Stimulated activated CD4-positive, alpha-beta T cell treated with anti-CD3 and anti-CD28 coated beads, Interleukin-1b, Interleukin-23, amount 100 ng/mL, for 24 hours (primary cell): ENCODE measurements around the gene CEP57L1.

Experiments used
- DNase-seq, 4 experiments: peaks; one replicate each; pipeline ENCODE4 v3.0.0-alpha.2; 2020; ENCODE audit warnings: low read depth in 4 of 4, low spot score in 1 of 4

The CEP57L1 gene

GRCh38 chr6:109095036-109095834, at the start of gene CEP57L1:
Gene CEP57L1 (plus strand): TSS chr6:109095507. CDS start chr6:109145222, 49,715 bp downstream.
- peak; percentile 83 to 92 (median 86) for DNase-seq

GRCh38 chr6:109048176-109048575, 47.1 kb upstream of the CEP57L1 start:
- no peak for DNase-seq

- DNase-seq: no peak
Observed at GRCh38 chr6:109048670-109049415, 46.5 kb upstream of the CEP57L1 start.

GRCh38 chr6:109050012-109050411, 45.3 kb upstream of the CEP57L1 start:
- DNase-seq: no peak

GRCh38 chr6:109050447-109051102, 44.7 kb upstream of the CEP57L1 start:
- no peak for DNase-seq

GRCh38 chr6:109051301-109052017, 43.8 kb upstream of the CEP57L1 start:
- no peak for DNase-seq

GRCh38 chr6:109052018-109052651, 43.2 kb upstream of the CEP57L1 start:
- no peak for DNase-seq

GRCh38 chr6:109052852-109053251, 42.5 kb upstream of the CEP57L1 start:
- no peak for DNase-seq

GRCh38 chr6:109053336-109053735, 42.0 kb upstream of the CEP57L1 start:
- no peak for DNase-seq

- DNase-seq: no peak
Observed at GRCh38 chr6:109055771-109056235, 39.5 kb upstream of the CEP57L1 start.

- DNase-seq: no peak
Observed at GRCh38 chr6:109056661-109057060, 38.6 kb upstream of the CEP57L1 start.

GRCh38 chr6:109058620-109059019, 36.7 kb upstream of the CEP57L1 start:
- no peak for DNase-seq

- no peak for DNase-seq
Observed at GRCh38 chr6:109059153-109059552, 36.2 kb upstream of the CEP57L1 start.

GRCh38 chr6:109059571-109060021, 35.7 kb upstream of the CEP57L1 start:
- DNase-seq: no peak

GRCh38 chr6:109060571-109060970, 34.7 kb upstream of the CEP57L1 start:
- no peak for DNase-seq

GRCh38 chr6:109062216-109062615, 33.1 kb upstream of the CEP57L1 start:
- DNase-seq: no peak

- DNase-seq: no peak
Observed at GRCh38 chr6:109062767-109063352, 32.4 kb upstream of the CEP57L1 start.

GRCh38 chr6:109069746-109070145, 25.6 kb upstream of the CEP57L1 start:
- no peak for DNase-seq

- DNase-seq: no peak
Observed at GRCh38 chr6:109071125-109071917, 24.0 kb upstream of the CEP57L1 start.
